Osteoblast (primary cell): ENCODE measurements around the gene FAXDC2. TPM values are rescaled to one million over a fixed set of nuclear protein-coding genes. Genes with fewer than 3 reads are reported as not detected.

Source experiments
- DNase-seq: peaks from one replicate; pipeline ENCODE4 v3.0.0; 2011; ENCODE audit warnings: low spot score, mixed read lengths; ENCODE audit not compliant: insufficient read length; ENCODE audit errors: missing footprints
- H2AFZ ChIP-seq: 2 replicates; pipeline ENCODE4 v1.6.0; 2011; ENCODE audit warnings: mild to moderate bottlenecking, low read length
- H3K27ac ChIP-seq: 2 replicates; pipeline ENCODE4 v1.5.1; 2011; ENCODE audit warnings: mild to moderate bottlenecking, low read depth, low read length, moderate library complexity
- H3K27me3 ChIP-seq: 2 replicates; pipeline ENCODE4 v1.6.0; 2012; ENCODE audit warnings: mild to moderate bottlenecking, control low read depth, inconsistent platforms, low read length, moderate library complexity; ENCODE audit not compliant: insufficient read depth
- H3K36me3 ChIP-seq: 2 replicates; pipeline ENCODE4 v1.5.1; 2011; ENCODE audit warnings: mild to moderate bottlenecking, low read length, control low read depth, moderate library complexity; ENCODE audit not compliant: insufficient read depth
- H3K4me1 ChIP-seq: 2 replicates; pipeline ENCODE4 v1.5.1; 2011; ENCODE audit warnings: mild to moderate bottlenecking, low read length, control low read depth, moderate library complexity; ENCODE audit not compliant: insufficient read depth
- H3K4me2 ChIP-seq: 2 replicates; pipeline ENCODE4 v1.6.0; 2011; ENCODE audit warnings: mild to moderate bottlenecking, low read length; ENCODE audit not compliant: insufficient read depth
- H3K4me3 ChIP-seq: fragments of 200-600 bp; sonication (generic); 3 replicates; pipeline ENCODE4 v1.5.1; 2012; ENCODE audit warnings: mild to moderate bottlenecking, low read length, inconsistent platforms; ENCODE audit not compliant: insufficient read depth
- H3K79me2 ChIP-seq: 2 replicates; pipeline ENCODE4 v1.6.0; 2012; ENCODE audit warnings: mild to moderate bottlenecking, low read length, control low read depth, inconsistent platforms; ENCODE audit not compliant: insufficient read depth
- H3K9me3 ChIP-seq: 2 replicates; pipeline ENCODE4 v1.5.1; 2011; ENCODE audit warnings: low read depth, low read length, control low read depth
- H4K20me1 ChIP-seq: 2 replicates; pipeline ENCODE4 v1.6.0; 2012; ENCODE audit warnings: mild to moderate bottlenecking, low read length, control low read depth; ENCODE audit not compliant: insufficient read depth
- total RNA-seq: library from RNA; depleted of rRNA; stranded (reverse); fragments of >200 nt; gene quantifications from 2 replicates; pipeline ENCODE4 v1.2.3, GENCODE V29; 2012
- TF ChIP-seq, protein P1 (sequence below): IDR thresholded peaks from 2 replicates; pipeline ENCODE4 v1.5.1; 2011; ENCODE audit warnings: mild to moderate bottlenecking, low read depth, low read length, moderate library complexity; ENCODE audit errors: extremely low read depth

FAXDC2 gene
- total RNA-seq, 1 donor, result 13.8 TPM

GRCh38 chr5:154885439-154885838, 35.0 kb upstream of the FAXDC2 start:
- Histone ChIP-seq H3K27me3 (no peaks in the 10 kb centered on the region), H4K20me1 (no peaks in the 10 kb centered on the region), H3K4me2 (no peak overlapping the region), H3K36me3 (peaks cover 41% of the 10 kb centered on the region), H3K27ac (no peak overlapping the region), H3K79me2 (no peaks in the 10 kb centered on the region), H2AFZ (no peak overlapping the region), H3K4me3 (no peak overlapping the region), H3K9me3 (peaks cover 12% of the 10 kb centered on the region), H3K4me1 (no peaks in the 10 kb centered on the region)
- no peak for DNase-seq
- TF ChIP-seq, protein P1, sequence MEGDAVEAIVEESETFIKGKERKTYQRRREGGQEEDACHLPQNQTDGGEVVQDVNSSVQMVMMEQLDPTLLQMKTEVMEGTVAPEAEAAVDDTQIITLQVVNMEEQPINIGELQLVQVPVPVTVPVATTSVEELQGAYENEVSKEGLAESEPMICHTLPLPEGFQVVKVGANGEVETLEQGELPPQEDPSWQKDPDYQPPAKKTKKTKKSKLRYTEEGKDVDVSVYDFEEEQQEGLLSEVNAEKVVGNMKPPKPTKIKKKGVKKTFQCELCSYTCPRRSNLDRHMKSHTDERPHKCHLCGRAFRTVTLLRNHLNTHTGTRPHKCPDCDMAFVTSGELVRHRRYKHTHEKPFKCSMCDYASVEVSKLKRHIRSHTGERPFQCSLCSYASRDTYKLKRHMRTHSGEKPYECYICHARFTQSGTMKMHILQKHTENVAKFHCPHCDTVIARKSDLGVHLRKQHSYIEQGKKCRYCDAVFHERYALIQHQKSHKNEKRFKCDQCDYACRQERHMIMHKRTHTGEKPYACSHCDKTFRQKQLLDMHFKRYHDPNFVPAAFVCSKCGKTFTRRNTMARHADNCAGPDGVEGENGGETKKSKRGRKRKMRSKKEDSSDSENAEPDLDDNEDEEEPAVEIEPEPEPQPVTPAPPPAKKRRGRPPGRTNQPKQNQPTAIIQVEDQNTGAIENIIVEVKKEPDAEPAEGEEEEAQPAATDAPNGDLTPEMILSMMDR, result no peak

GRCh38 chr5:154884424-154884823, 34.0 kb upstream of the FAXDC2 start:
- H3K4me1 ChIP-seq, result no peaks in the 10 kb centered on the region

DNA sequence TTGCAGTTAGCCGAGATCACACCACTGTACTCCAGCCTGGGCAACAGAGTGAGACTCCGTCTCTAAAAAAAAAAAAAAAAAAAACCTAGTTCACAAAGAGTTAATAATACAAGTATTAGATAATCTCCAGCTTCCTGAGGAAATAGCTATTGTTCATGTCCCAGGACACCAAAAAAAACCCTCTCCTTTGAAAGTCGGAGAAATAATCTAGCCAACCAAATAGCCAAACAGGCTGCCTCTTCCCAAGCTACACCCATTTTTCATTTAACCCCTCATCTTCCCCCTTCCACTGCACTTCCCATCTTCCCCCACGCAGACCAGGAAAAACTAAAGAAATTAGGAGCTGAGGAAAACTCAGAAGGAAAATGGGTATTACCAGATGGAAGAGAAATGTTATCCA, 31.6 kb upstream of the FAXDC2 start:
- DNase-seq, result no peak
- Histone ChIP-seq H4K20me1 (no peaks in the 10 kb centered on the region), H3K27me3 (no peaks in the 10 kb centered on the region), H3K4me1 (no peaks in the 10 kb centered on the region), H3K9me3 (peaks cover 16% of the 10 kb centered on the region), H2AFZ (no peak overlapping the region), H3K27ac (no peak overlapping the region), H3K79me2 (no peaks in the 10 kb centered on the region), H3K4me2 (no peak overlapping the region), H3K4me3 (no peak overlapping the region), H3K36me3 (peaks cover 25% of the 10 kb centered on the region)
- TF ChIP-seq, protein P1, result no peak

More at GRCh38 chr5:154884424-154884823, 34.0 kb upstream of the FAXDC2 start:
- Histone ChIP-seq H3K4me3 (no peak overlapping the region), H3K27ac (no peak overlapping the region), H3K4me2 (no peak overlapping the region), H2AFZ (no peak overlapping the region), H3K27me3 (no peaks in the 10 kb centered on the region), H3K79me2 (no peaks in the 10 kb centered on the region), H3K36me3 (peaks cover 35% of the 10 kb centered on the region), H3K9me3 (peaks cover 12% of the 10 kb centered on the region), H4K20me1 (no peaks in the 10 kb centered on the region)
- DNase-seq, result no peak
- TF ChIP-seq, protein P1, result no peak

DNA sequence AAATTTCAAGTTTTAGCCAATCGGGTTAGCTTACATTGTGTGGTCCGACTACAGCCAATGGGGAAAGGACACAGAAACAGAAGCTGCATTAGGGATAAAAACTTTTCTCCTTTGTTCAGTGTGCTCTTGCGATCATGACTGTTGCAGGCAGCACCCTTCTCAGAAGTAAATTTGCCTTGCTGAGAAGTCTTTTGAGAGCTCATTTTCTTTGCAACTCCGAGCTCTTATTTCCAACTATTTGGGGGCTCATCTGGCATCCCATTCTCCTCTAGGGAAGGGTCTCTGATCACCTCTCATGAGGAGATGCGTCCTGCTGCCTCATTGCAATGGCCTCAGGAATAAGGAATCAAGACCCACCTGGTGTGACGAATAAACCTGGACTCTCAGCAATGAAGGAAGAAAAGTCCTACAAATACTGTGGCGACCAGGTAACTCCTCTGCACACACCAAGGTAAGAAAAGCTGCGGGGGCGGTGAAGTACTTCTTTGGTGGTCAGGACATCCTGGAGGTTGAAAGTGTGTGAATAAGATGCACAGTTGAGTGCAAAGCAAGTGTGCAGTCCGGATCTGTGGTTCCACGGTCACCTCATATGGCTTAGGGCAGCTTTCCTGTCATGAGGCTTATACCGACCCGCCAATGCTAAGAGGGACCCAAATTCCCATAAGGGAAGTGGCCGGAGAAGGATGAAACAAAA, 28.4 kb upstream of the FAXDC2 start:
- Histone ChIP-seq H3K4me2 (no peak overlapping the region), H4K20me1 (peaks cover under 1% of the 10 kb centered on the region), H3K4me1 (no peaks in the 10 kb centered on the region), H3K79me2 (no peaks in the 10 kb centered on the region), H3K9me3 (peaks cover 4% of the 10 kb centered on the region), H3K36me3 (peaks cover 24% of the 10 kb centered on the region), H3K27me3 (no peaks in the 10 kb centered on the region), H3K4me3 (no peak overlapping the region), H2AFZ (no peak overlapping the region), H3K27ac (no peak overlapping the region)
- TF ChIP-seq, protein P1, result no peak
- DNase-seq, result no peak
